GM21717 (cell line): ENCODE measurements around the gene CTNNB1.

ENCODE experiments used
- ATAC-seq: cut with Tn5 transposase; IDR thresholded peaks from one replicate; pipeline ENCODE4 v1.9.1; 2021; ENCODE audit warnings: mild to moderate bottlenecking, moderate library complexity; ENCODE audit not compliant: unreplicated experiment

CTNNB1 gene

GRCh38 chr3:41213588-41213987 lies 14.3 kb downstream of the CTNNB1 start:
- no peak for ATAC-seq

- ATAC-seq = no peak
Measured at GRCh38 chr3:41216422-41216821, 17.1 kb downstream of the CTNNB1 start.

GRCh38 chr3:41216993-41217392 lies 17.7 kb downstream of the CTNNB1 start:
- no peak for ATAC-seq

GRCh38 chr3:41219424-41219823 lies 20.1 kb downstream of the CTNNB1 start:
- ATAC-seq = no peak

GRCh38 chr3:41220906-41221677 lies 21.8 kb downstream of the CTNNB1 start:
- no peak for ATAC-seq

GRCh38 chr3:41222012-41222411 lies 22.7 kb downstream of the CTNNB1 start:
- ATAC-seq = no peak

GRCh38 chr3:41222501-41222900 lies 23.2 kb downstream of the CTNNB1 start:
- no peak for ATAC-seq

- no peak for ATAC-seq
Measured at GRCh38 chr3:41223078-41223477, 23.8 kb downstream of the CTNNB1 start.

GRCh38 chr3:41223691-41224090 lies 24.4 kb downstream of the CTNNB1 start:
- no peak for ATAC-seq

GRCh38 chr3:41224120-41224806 lies 25.0 kb downstream of the CTNNB1 start:
- no peak for ATAC-seq

GRCh38 chr3:41234823-41235721 lies 35.8 kb downstream of the CTNNB1 start:
- ATAC-seq = no peak

GRCh38 chr3:41236228-41236627 lies 36.9 kb downstream of the CTNNB1 start:
- no peak for ATAC-seq

- no peak for ATAC-seq
Measured at GRCh38 chr3:41237907-41238306, 38.6 kb downstream of the CTNNB1 start.

- ATAC-seq = no peak
Measured at GRCh38 chr3:41239587-41239986, 40.3 kb downstream of the CTNNB1 start.

GRCh38 chr3:41241161-41241560 lies 41.9 kb downstream of the CTNNB1 start:
- no peak for ATAC-seq

- ATAC-seq = no peak
Measured at GRCh38 chr3:41241800-41242571, 42.7 kb downstream of the CTNNB1 start.

GRCh38 chr3:41243183-41243582 lies 43.9 kb downstream of the CTNNB1 start:
- ATAC-seq = no peak

- no peak for ATAC-seq
Measured at GRCh38 chr3:41244620-41245336, 45.5 kb downstream of the CTNNB1 start.

GRCh38 chr3:41247055-41248004 lies 48.0 kb downstream of the CTNNB1 start:
- ATAC-seq = no peak
